HG02840 (cell line): ENCODE measurements around the gene ADCY2.
A peak's percentile ranks its signal among the peaks of the same experiment; 100 is the strongest.

Experiments used
- ATAC-seq: cut with Tn5 transposase; IDR thresholded peaks from one replicate; pipeline ENCODE4 v1.9.1; 2021; ENCODE audit warnings: mild to moderate bottlenecking, moderate library complexity, moderate number of reproducible peaks; ENCODE audit not compliant: unreplicated experiment, low FRiP score

Gene ADCY2

DNA sequence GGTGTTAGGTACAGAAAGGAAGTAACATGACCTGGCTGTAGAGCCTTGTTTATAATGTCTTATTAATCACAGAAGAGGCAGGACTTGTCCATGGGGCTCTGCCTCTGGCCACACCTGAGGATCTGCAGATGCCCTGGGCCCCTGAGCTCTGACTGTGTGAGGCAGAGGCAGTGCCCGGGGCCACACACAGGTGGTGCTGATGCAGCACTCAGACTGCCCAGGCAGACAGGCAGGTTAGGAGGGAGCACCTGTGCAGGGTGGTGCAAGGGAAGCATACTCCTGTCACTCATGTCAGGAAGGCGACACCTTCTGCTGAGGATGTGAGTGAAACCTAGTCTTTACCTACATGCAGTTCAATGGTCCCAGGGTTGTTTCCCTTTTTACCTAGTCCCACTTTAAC, 366.3 kb downstream of the ADCY2 start:
- no peak for ATAC-seq

GRCh38 chr5:7763621-7764072, 367.7 kb downstream of the ADCY2 start:
- no peak for ATAC-seq

DNA sequence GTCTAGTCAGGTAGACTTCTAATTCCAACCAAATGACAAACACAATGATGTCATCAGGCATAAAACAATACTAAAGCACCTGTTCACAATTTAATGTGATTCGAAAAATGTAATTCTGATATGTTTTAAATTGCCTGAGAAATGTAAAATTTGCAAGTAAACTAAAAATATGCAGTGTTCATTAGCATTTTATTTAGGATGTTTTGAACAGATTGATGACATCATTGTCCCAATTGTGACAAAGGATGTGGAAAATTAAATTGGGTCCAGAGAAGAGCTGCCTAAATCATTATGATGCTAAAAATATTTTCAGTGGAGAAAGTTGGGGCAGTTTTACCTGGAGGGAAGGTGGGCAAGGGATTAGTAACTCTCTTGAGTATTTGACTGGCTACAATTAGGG, 368.5 kb downstream of the ADCY2 start:
- no peak for ATAC-seq

GRCh38 chr5:7770436-7770835, 374.5 kb downstream of the ADCY2 start:
- no peak for ATAC-seq

- no peak for ATAC-seq
Measured at GRCh38 chr5:7772141-7772540, 376.2 kb downstream of the ADCY2 start.

DNA sequence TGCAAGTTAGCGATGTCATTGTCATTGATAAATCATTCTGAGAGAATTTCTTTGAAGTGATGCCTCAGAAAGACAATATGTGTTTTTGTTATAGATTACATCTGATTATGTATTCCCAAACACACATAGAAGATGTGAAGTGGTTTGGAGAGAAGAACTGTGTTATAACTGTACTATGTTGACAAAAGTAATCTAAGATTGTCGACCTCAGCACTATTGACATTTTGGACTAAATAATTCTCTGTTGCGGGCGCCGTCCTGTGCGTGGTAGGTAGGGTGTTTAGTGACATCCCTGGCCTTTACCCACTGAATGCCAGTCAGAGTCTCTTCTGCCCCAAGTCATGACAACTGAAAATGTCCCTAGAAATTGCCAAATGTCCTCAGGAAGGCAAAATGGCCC, 377.2 kb downstream of the ADCY2 start:
- no peak for ATAC-seq

DNA sequence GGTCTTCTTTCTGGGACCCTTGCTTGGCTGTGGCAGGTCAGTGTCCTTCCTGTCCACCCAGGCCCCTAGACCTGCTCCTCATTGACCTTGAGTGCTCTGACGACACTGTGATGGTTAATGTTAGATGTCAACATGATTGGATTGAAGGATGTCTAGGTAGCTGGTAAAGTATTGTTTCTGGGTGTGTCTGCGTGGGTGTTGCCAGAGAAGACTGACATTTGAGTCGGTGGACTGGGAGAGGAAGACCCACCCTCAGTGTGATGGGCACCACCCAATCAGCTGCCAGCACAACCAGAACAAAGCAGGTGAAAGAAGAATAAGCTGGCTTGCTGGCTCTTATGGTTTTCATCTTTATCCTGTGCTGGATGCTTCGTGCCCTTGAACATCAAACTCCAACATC, 380.5 kb downstream of the ADCY2 start:
- ATAC-seq = no peak

- no peak for ATAC-seq
Measured at GRCh38 chr5:7779019-7780005, 383.4 kb downstream of the ADCY2 start.

DNA sequence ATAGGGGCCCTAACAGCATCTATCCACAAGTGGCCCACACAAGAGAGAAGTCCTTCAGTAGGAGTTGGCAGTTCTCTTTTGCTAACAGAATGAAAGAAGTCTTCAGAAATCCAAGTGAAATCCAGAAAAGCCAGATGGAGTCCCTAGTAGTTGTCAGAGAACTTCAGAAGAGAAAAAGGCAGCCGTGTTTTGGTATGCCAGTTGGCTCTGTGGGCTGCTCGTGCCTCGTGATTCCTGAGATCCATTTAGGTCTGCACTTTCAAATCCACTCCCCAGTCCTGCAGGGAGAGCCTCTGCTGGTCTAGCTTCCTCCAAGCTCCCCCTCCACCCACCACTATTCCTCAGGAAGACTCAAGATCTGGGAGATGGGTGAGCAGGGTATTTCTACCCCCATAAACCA, 386.0 kb downstream of the ADCY2 start:
- no peak for ATAC-seq

- no peak for ATAC-seq
Measured at GRCh38 chr5:7784683-7785380, 388.9 kb downstream of the ADCY2 start.

GRCh38 chr5:7787770-7788169, 391.8 kb downstream of the ADCY2 start:
- ATAC-seq = no peak

GRCh38 chr5:7789567-7789966, 393.6 kb downstream of the ADCY2 start:
- ATAC-seq = no peak

- ATAC-seq = peak; percentile 12
Measured at GRCh38 chr5:7793895-7794294, 398.0 kb downstream of the ADCY2 start.

DNA sequence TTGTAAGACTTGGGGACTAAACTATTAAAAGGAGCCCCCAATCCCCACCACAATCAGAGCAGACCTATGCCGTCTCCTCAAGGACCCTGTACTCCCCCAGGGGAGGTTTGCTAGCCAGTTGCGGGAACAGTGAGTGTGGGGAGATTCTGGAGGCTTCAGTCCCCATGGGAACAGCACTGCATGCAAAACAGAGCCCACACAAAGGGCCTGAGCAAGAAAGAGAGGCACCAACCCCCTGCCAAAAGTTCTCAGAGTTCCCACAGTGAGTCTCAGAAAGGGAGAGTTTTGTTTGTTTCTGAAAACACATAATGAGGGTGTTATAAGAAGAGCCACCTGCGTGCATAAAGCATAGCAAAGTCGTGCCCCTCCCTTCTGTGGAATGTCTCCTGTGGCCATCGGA, 398.4 kb downstream of the ADCY2 start:
- peak; percentile 64 for ATAC-seq

- peak; percentile 37 for ATAC-seq
Measured at GRCh38 chr5:7794823-7795222, 398.9 kb downstream of the ADCY2 start.

GRCh38 chr5:7795306-7795705, 399.4 kb downstream of the ADCY2 start:
- no peak for ATAC-seq

- ATAC-seq = no peak
Measured at GRCh38 chr5:7801891-7802614, 406.1 kb downstream of the ADCY2 start.

- ATAC-seq = no peak
Measured at GRCh38 chr5:7802855-7803254, 406.9 kb downstream of the ADCY2 start.

DNA sequence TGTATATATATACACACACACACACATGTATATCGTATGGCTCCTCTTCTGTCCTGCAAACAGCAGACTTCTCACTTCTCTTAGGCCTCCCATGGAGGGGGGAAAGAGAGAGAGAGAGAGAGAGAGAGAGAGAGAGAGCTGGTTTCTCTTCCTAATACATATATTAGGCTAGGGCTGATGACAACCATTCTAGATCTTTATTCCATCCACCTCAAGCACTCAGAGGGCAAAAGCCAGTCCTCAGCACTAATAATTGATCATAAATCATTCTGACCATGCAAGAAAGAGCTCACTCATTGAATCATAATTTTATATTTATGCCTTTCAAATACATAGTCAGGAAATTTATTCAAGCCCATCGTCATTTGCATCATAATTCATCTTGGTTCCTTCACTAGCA, 408.0 kb downstream of the ADCY2 start:
- ATAC-seq = no peak

DNA sequence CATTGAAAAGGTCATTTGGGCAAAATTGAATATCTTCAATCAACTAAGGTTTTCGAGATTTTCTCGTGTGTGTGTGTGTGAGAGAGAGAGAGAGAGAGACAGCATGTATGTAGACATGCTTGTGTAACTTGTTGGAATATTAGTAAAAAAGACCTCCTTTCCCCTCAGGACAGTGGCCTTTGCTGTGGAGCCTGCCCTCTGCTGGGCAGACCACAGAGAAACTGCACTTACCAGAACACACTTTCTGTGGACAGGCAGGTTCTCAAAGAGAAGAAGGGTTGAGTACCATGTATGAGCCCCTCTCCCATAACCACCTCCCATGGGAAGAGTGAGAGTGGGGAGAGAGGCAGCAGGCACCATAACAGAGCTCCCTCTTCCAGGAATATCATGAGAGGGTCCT, 409.4 kb downstream of the ADCY2 start:
- ATAC-seq = no peak

GRCh38 chr5:7808998-7809397, 413.1 kb downstream of the ADCY2 start:
- ATAC-seq = no peak
